ENCODE measurements around the gene SDR42E2.
A peak's percentile ranks its signal among the peaks of the same experiment; 100 is the strongest.

SDR42E2 gene

GRCh38 chr16:22174642-22175041 lies 12.3 kb downstream of the SDR42E2 start:
- DNase-seq (ENCODE audit: low read depth): no peak
- H3K4me3 ChIP-seq (replicated peaks; ENCODE audit: low read depth, low read length): no peak overlapping the region
- TF ChIP-seq CTCF (IDR thresholded peaks at IDR 0.05; ENCODE audit: low read length, missing control alignments): no peak

GRCh38 chr16:22177968-22178930 lies 15.9 kb downstream of the SDR42E2 start:
- TF ChIP-seq CTCF (IDR thresholded peaks at IDR 0.05; ENCODE audit: low read length, missing control alignments): no peak
- no peak overlapping the region for H3K4me3 ChIP-seq (replicated peaks; ENCODE audit: low read depth, low read length)
- no peak for DNase-seq (ENCODE audit: low read depth)

- TF ChIP-seq CTCF (IDR thresholded peaks at IDR 0.05; ENCODE audit: low read length, missing control alignments): no peak
- no peak overlapping the region for H3K4me3 ChIP-seq (replicated peaks; ENCODE audit: low read depth, low read length)
- DNase-seq (ENCODE audit: low read depth): no peak
These were observed 19.1 kb downstream of the SDR42E2 start for GRCh38 chr16:22181426-22181825.

- no peak for DNase-seq (ENCODE audit: low read depth)
- H3K4me3 ChIP-seq (replicated peaks; ENCODE audit: low read depth, low read length): no peak overlapping the region
- no peak for TF ChIP-seq CTCF (IDR thresholded peaks at IDR 0.05; ENCODE audit: low read length, missing control alignments)
These were observed 19.5 kb downstream of the SDR42E2 start for GRCh38 chr16:22181843-22182242.

GRCh38 chr16:22183335-22183734 lies 21.0 kb downstream of the SDR42E2 start:
- TF ChIP-seq CTCF (IDR thresholded peaks at IDR 0.05; ENCODE audit: low read length, missing control alignments): no peak
- no peak for DNase-seq (ENCODE audit: low read depth)
- no peak overlapping the region for H3K4me3 ChIP-seq (replicated peaks; ENCODE audit: low read depth, low read length)

- DNase-seq (ENCODE audit: low read depth): no peak
- peak; percentile 39 for TF ChIP-seq CTCF (IDR thresholded peaks at IDR 0.05; ENCODE audit: low read length, missing control alignments)
- H3K4me3 ChIP-seq (replicated peaks; ENCODE audit: low read depth, low read length): no peak overlapping the region
These were observed 21.8 kb downstream of the SDR42E2 start for GRCh38 chr16:22183901-22184614.
